Ishikawa (cell line): ENCODE data around the gene ZNF701.

ENCODE experiments used
- CEBPB ChIP-seq: IDR thresholded peaks from 2 replicates; pipeline ENCODE4 v1.6.1; 2012
- CREB1 ChIP-seq: IDR thresholded peaks from 2 replicates; pipeline ENCODE4 v1.6.1; 2012; ENCODE audit warnings: low read depth
- EGR1 ChIP-seq: IDR thresholded peaks from 2 replicates; pipeline ENCODE4 v1.6.1; 2012
- EP300 ChIP-seq: IDR thresholded peaks from 2 replicates; pipeline ENCODE4 v1.6.1; 2012; ENCODE audit warnings: borderline replicate concordance
- FOXM1 ChIP-seq: IDR thresholded peaks from 2 replicates; pipeline ENCODE4 v1.6.1; 2012; ENCODE audit warnings: low read depth, borderline replicate concordance
- MAX ChIP-seq: IDR thresholded peaks from 2 replicates; pipeline ENCODE4 v1.6.1; 2012
- NFIC ChIP-seq: IDR thresholded peaks from 2 replicates; pipeline ENCODE4 v1.6.1; 2012
- RAD21 ChIP-seq: IDR thresholded peaks from 2 replicates; pipeline ENCODE4 v1.6.1; 2012; ENCODE audit warnings: low read depth
- REST ChIP-seq: IDR thresholded peaks from 2 replicates; pipeline ENCODE4 v1.6.1; 2012; ENCODE audit warnings: low read depth, mild to moderate bottlenecking
- TAF1 ChIP-seq: IDR thresholded peaks from 2 replicates; pipeline ENCODE4 v1.6.1; 2012; ENCODE audit warnings: low read depth, mild to moderate bottlenecking
- TCF12 ChIP-seq: IDR thresholded peaks from 2 replicates; pipeline ENCODE4 v1.6.1; 2012; ENCODE audit warnings: low read depth
- TEAD4 ChIP-seq: IDR thresholded peaks from 2 replicates; pipeline ENCODE4 v1.6.1; 2012
- USF1 ChIP-seq: IDR thresholded peaks from 2 replicates; pipeline ENCODE4 v1.6.1; 2012
- YY1 ChIP-seq: IDR thresholded peaks from 2 replicates; pipeline ENCODE4 v1.6.1; 2012; ENCODE audit warnings: low read depth
- ZBTB7A ChIP-seq: IDR thresholded peaks from 2 replicates; pipeline ENCODE4 v1.6.1; 2012; ENCODE audit warnings: low read depth

ZNF701 gene

GRCh38 chr19:52602941-52603340 is 32.9 kb downstream of the ZNF701 start:
- no peak for TF ChIP-seq CEBPB
- TF ChIP-seq REST = no peak
- TF ChIP-seq RAD21 = no peak
- no peak for TF ChIP-seq TCF12
- TF ChIP-seq EGR1 = no peak
- TF ChIP-seq NFIC = no peak
- TF ChIP-seq TEAD4 = no peak
- no peak for TF ChIP-seq ZBTB7A
- no peak for TF ChIP-seq USF1
- TF ChIP-seq MAX = no peak

GRCh38 chr19:52603558-52604207 is 33.6 kb downstream of the ZNF701 start:
- TF ChIP-seq NFIC (no peak), RAD21 (no peak), MAX (no peak), FOXM1 (no peak), CREB1 (no peak), CEBPB (no peak), USF1 (no peak), TEAD4 (no peak), YY1 (no peak), TAF1 (no peak), ZBTB7A (no peak), REST (no peak)

GRCh38 chr19:52613299-52613906 is 43.3 kb downstream of the ZNF701 start:
- no peak for TF ChIP-seq ZBTB7A
- TF ChIP-seq TEAD4 = no peak
- TF ChIP-seq EP300 = no peak
- TF ChIP-seq MAX = no peak
- no peak for TF ChIP-seq REST
- no peak for TF ChIP-seq TCF12
- TF ChIP-seq EGR1 = no peak
- no peak for TF ChIP-seq NFIC
- no peak for TF ChIP-seq CEBPB
- no peak for TF ChIP-seq CREB1
- TF ChIP-seq FOXM1 = no peak
- no peak for TF ChIP-seq RAD21
- TF ChIP-seq TAF1 = no peak
- TF ChIP-seq YY1 = no peak
- TF ChIP-seq USF1 = no peak

GRCh38 chr19:52621376-52621775 is 51.3 kb downstream of the ZNF701 start:
- TF ChIP-seq FOXM1 = no peak
- no peak for TF ChIP-seq CREB1
- TF ChIP-seq EP300 = no peak
- no peak for TF ChIP-seq YY1
